Left kidney (tissue), 1 donor: ENCODE results near the gene GGT5. TPM values are rescaled to one million over a fixed set of nuclear protein-coding genes. Genes with fewer than 3 reads are reported as not detected.

Experiments
- polyA plus RNA-seq: library from polyadenylated mRNA; unstranded; fragments of 120-200 nt; gene quantifications from one replicate; pipeline ENCODE4 v1.2.1, GENCODE V29; 2013; ENCODE audit not compliant: insufficient read length

GGT5 gene
- polyA plus RNA-seq, 1 donor = 18.3 TPM

Other genes starting within 250 kb of the GGT5 start
- gene GSTT4, start 239.6 kb downstream of the GGT5 start, polyA plus RNA-seq = not detected
- gene CABIN1, start 233.8 kb downstream of the GGT5 start, polyA plus RNA-seq = 52.0 TPM
- gene SUSD2, start 63.6 kb downstream of the GGT5 start, polyA plus RNA-seq = 15.1 TPM
- 54.1 TPM for gene SPECC1L, start 25.7 kb upstream of the GGT5 start, polyA plus RNA-seq
- 7.1 TPM for gene ADORA2A, start 182.5 kb upstream of the GGT5 start, polyA plus RNA-seq